A673 (cell line): Measurements from ENCODE around the gene PHC2.

Source experiments
- EZH2 ChIP-seq: fragments of 200-600 bp; sonication (generic); IDR thresholded peaks from 2 replicates; pipeline ENCODE4 v1.6.1; 2017; ENCODE audit warnings: borderline replicate concordance, low read depth, mild to moderate bottlenecking, mixed read lengths, antibody characterized with exemption, low read length; ENCODE audit not compliant: poor library complexity, severe bottlenecking
- TF ChIP-seq, protein P1 (sequence below): fragments of 300-800, 200-600 bp; sonication (generic); conservative IDR thresholded peaks from 2 replicates; pipeline ENCODE4 v1.5.1; 2017; ENCODE audit warnings: low read depth, mild to moderate bottlenecking, antibody characterized with exemption, low read length, moderate library complexity, mixed read lengths

DNA sequence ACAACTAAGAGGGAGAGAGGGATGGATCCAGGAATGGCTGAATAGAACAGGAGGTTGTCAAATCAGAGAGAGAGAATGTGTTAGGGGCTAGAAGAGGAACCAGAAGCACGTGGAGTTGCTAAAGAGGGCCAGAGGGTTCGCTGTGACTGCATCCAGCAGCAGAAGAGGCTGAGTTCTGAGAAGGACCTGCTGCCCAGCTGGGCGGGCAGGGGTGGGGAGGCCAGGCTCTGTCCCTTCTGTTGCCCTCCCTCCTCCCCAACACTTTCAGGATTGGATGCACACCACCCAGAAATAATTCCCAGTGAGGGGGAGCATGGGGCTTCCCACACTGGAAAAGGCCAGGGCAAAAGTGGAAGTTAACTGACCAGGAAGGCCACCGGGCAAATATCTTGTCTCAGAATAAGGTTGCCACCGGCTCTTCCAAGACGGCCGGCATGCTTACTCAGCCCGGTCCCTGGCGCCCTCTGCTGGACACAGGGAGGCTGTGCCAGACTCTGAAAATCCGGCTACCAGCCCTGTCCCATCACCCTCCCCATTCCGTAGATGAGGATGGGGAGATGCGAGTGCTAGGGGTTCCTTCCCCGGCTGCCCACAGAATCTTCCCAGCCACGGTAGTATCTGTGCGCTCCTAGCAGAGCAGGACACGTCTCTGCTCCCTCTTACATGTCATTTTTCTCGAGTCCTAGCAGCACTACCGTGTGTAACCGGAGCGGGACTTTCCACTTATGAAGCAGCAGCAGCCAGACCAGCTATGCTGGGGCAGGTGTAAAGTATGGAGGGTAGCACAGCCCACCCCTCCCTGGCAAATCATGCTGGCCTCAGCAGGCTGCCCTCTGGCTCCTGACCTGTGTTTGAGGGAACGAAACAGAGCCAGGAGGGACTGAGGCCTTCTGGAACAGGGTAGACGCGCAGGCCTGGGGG lies 63.1 kb downstream of the PHC2 start:
- TF ChIP-seq, protein P1, sequence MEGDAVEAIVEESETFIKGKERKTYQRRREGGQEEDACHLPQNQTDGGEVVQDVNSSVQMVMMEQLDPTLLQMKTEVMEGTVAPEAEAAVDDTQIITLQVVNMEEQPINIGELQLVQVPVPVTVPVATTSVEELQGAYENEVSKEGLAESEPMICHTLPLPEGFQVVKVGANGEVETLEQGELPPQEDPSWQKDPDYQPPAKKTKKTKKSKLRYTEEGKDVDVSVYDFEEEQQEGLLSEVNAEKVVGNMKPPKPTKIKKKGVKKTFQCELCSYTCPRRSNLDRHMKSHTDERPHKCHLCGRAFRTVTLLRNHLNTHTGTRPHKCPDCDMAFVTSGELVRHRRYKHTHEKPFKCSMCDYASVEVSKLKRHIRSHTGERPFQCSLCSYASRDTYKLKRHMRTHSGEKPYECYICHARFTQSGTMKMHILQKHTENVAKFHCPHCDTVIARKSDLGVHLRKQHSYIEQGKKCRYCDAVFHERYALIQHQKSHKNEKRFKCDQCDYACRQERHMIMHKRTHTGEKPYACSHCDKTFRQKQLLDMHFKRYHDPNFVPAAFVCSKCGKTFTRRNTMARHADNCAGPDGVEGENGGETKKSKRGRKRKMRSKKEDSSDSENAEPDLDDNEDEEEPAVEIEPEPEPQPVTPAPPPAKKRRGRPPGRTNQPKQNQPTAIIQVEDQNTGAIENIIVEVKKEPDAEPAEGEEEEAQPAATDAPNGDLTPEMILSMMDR = peak; percentile 96
- no peak for TF ChIP-seq EZH2
